ENCODE measurements around the gene ARFGAP1.

The ARFGAP1 gene

DNA sequence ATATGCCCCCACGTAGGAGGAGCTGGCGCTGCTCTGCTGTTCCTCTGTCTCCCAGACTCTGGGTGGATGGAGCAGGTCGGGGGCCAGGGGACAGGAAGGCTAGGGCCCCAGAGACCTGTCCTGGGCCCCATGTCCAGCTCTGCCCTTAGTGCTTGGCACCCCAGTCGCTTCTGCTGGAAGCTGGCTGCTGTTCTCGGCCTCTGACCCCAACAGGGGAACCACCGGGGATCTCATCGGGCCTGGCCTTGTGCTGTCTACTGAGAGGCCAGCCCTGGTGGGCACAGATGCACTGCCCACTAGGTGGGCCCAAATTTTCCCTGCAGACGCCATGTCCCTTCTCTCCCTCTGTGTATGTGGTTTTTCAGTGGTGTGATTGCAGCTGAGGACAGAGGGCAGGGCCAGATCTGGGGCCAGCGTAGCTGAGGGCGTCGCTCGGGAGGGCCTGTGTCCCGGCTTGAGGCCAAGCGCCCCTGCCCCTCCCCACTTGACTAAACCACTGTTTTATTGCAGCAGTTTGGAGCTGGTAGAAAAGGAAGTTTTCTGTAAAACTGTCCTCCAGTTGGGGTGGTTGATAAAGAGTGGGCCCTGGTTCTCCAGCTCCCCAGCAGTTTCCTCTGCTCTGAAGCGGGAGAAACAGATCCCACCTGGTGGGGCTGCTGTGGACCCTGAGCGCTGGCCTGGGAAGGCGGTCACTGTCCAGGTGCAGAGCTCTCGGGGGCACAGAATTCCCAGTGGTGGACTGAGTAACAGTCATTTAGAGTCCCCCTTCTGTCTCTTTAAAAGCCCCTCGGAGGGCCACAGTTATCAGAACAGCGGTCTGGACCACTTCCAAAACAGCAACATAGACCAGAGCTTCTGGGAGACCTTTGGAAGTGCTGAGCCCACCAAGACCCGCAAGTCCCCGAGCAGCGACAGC, 14.4 kb downstream of the ARFGAP1 start:
- Histone ChIP-seq H3K9me3 (ENCODE audit: insufficient read depth, low read length, severe bottlenecking) (no peaks in the 10 kb centered on the region), H3K79me2 (ENCODE audit: insufficient read depth, low read length) (peaks cover 15% of the 10 kb centered on the region), H3K4me1 (ENCODE audit: insufficient read depth, low read length) (peaks cover 32% of the 10 kb centered on the region), H3K4me2 (ENCODE audit: insufficient read depth, low read length) (no peak overlapping the region), H3K4me3 (ENCODE audit: low read depth in 1 of 2, low read length in 2 of 2) (no peak overlapping the region), H2AFZ (ENCODE audit: low read depth, low read length) (no peak overlapping the region), H3K27ac (ENCODE audit: low read length) (no peak overlapping the region), H4K20me1 (ENCODE audit: insufficient read depth, low read length) (peaks cover 38% of the 10 kb centered on the region), H3K27me3 (ENCODE audit: insufficient read depth, low read length, poor library complexity) (no peaks in the 10 kb centered on the region), H3K36me3 (ENCODE audit: insufficient read depth, low read length) (peaks cover 70% of the 10 kb centered on the region), H3K9ac (ENCODE audit: low read depth, low read length) (no peak overlapping the region)
- no peak for DNase-seq
- no peak for ATAC-seq (ENCODE audit: insufficient read depth, low read depth)
- no peak for TF ChIP-seq EZH2 (IDR thresholded peaks at IDR 0.05; ENCODE audit: borderline replicate concordance, low read depth, low read length, severe bottlenecking)
- TF ChIP-seq, protein P1, sequence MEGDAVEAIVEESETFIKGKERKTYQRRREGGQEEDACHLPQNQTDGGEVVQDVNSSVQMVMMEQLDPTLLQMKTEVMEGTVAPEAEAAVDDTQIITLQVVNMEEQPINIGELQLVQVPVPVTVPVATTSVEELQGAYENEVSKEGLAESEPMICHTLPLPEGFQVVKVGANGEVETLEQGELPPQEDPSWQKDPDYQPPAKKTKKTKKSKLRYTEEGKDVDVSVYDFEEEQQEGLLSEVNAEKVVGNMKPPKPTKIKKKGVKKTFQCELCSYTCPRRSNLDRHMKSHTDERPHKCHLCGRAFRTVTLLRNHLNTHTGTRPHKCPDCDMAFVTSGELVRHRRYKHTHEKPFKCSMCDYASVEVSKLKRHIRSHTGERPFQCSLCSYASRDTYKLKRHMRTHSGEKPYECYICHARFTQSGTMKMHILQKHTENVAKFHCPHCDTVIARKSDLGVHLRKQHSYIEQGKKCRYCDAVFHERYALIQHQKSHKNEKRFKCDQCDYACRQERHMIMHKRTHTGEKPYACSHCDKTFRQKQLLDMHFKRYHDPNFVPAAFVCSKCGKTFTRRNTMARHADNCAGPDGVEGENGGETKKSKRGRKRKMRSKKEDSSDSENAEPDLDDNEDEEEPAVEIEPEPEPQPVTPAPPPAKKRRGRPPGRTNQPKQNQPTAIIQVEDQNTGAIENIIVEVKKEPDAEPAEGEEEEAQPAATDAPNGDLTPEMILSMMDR (IDR thresholded peaks at IDR 0.05; ENCODE audit: borderline replicate concordance, extremely low read depth, low read length, poor library complexity, severe bottlenecking): no peak

DNA sequence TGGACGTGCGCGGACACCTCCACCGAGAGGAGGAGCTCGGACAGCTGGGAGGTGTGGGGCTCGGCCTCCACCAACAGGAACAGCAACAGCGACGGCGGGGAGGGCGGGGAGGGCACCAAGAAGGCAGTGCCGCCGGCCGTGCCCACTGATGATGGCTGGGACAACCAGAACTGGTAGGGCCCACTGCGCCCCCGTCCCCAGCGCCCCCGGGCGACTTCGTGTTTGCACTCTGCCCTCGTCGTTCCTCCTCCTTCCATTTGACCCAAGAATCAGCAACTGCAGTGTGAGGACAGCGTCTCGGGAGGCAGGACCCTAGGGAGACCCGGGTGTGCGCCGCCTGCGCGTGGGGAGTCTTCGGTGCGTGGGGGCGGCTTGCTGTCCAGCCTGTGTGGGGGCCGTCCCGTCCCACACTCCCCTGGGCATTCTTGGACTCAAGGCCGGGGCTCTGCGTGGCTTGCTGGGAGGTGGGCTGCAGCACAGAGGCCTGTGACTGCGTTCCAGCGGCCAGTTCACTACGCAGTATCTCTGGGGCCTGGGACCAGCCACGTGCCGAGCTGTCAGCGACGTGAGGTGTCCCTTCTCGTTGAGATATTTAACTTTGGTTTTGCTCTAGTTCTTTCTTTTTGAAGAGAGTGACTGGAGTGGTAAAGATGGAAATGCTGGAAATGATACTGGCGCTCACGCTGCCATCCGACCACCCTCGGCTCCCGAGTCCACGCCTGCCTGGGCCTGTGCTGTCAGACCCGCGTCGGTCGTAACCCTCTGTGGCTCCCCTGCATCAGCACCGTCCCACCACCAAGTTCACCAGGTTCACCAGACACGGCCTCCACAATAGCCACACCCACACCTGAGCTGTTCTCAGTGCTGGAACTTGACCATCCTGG, 15.3 kb downstream of the ARFGAP1 start:
- Histone ChIP-seq H3K27ac (ENCODE audit: low read length) (no peak overlapping the region), H3K4me3 (ENCODE audit: low read depth in 1 of 2, low read length in 2 of 2) (no peak overlapping the region), H4K20me1 (ENCODE audit: insufficient read depth, low read length) (peaks cover 41% of the 10 kb centered on the region), H3K9me3 (ENCODE audit: insufficient read depth, low read length, severe bottlenecking) (no peaks in the 10 kb centered on the region), H3K79me2 (ENCODE audit: insufficient read depth, low read length) (peaks cover 15% of the 10 kb centered on the region), H3K4me1 (ENCODE audit: insufficient read depth, low read length) (peaks cover 30% of the 10 kb centered on the region), H3K9ac (ENCODE audit: low read depth, low read length) (no peak overlapping the region), H3K4me2 (ENCODE audit: insufficient read depth, low read length) (no peak overlapping the region), H3K27me3 (ENCODE audit: insufficient read depth, low read length, poor library complexity) (no peaks in the 10 kb centered on the region), H2AFZ (ENCODE audit: low read depth, low read length) (no peak overlapping the region), H3K36me3 (ENCODE audit: insufficient read depth, low read length) (peaks cover 61% of the 10 kb centered on the region)
- DNase-seq (no peak), ATAC-seq (ENCODE audit: insufficient read depth, low read depth) (no peak)
- TF ChIP-seq EZH2 (IDR thresholded peaks at IDR 0.05; ENCODE audit: borderline replicate concordance, low read depth, low read length, severe bottlenecking): no peak
- TF ChIP-seq, protein P1 (IDR thresholded peaks at IDR 0.05; ENCODE audit: borderline replicate concordance, extremely low read depth, low read length, poor library complexity, severe bottlenecking): no peak

DNA sequence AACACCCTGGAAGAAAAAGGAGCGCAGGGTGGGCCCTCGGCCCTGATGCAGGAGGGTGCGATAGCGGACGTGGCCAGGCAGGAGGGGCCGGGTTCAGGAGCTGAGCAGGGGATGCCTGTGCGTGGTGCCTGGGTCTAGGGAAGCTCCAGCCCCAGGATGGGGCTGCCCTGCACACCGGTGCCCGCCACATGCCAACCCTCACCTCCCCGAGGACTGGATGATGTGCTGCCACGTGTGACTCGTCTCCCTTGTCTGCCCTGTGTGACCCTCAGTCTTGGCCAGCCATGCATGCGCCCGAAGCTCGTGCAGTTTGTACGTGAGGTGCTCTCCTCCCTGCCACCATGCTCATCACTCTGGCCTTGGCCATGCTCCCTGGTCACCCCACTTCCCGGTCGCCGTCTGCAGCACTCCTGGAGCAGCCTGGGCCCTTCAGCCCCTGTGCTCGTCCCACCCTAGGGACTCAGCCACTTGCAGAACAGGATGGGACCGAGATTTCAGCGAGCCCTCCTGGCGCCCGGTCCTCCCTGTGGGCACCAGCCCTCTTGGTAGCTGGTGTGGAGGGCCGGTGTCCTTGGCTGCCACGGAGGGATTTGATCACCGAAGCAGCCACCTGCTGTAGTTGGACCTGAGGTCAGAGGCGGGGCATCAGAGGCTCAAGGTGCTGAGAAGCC, 16.1 kb downstream of the ARFGAP1 start:
- no peak overlapping the region for H3K27ac ChIP-seq (ENCODE audit: low read length)
- DNase-seq (no peak), ATAC-seq (ENCODE audit: insufficient read depth, low read depth) (no peak)
- no peaks in the 10 kb centered on the region for H3K27me3 ChIP-seq (ENCODE audit: insufficient read depth, low read length, poor library complexity)
- no peaks in the 10 kb centered on the region for H3K9me3 ChIP-seq (ENCODE audit: insufficient read depth, low read length, severe bottlenecking)
- H3K4me1 ChIP-seq (ENCODE audit: insufficient read depth, low read length): peaks cover 22% of the 10 kb centered on the region
- no peak overlapping the region for H3K4me3 ChIP-seq (ENCODE audit: low read depth in 1 of 2, low read length in 2 of 2)
- H3K4me2 ChIP-seq (ENCODE audit: insufficient read depth, low read length): no peak overlapping the region
- H2AFZ ChIP-seq (ENCODE audit: low read depth, low read length): no peak overlapping the region
- H3K36me3 ChIP-seq (ENCODE audit: insufficient read depth, low read length): peaks cover 54% of the 10 kb centered on the region
- peaks cover 41% of the 10 kb centered on the region for H4K20me1 ChIP-seq (ENCODE audit: insufficient read depth, low read length)
- peaks cover 15% of the 10 kb centered on the region for H3K79me2 ChIP-seq (ENCODE audit: insufficient read depth, low read length)
- TF ChIP-seq EZH2 (IDR thresholded peaks at IDR 0.05; ENCODE audit: borderline replicate concordance, low read depth, low read length, severe bottlenecking): no peak
- TF ChIP-seq, protein P1 (IDR thresholded peaks at IDR 0.05; ENCODE audit: borderline replicate concordance, extremely low read depth, low read length, poor library complexity, severe bottlenecking): no peak
- no peak overlapping the region for H3K9ac ChIP-seq (ENCODE audit: low read depth, low read length)

All from DND-41 (cell line).